ENCODE results near the gene CS.
"Not testable (repeated sequence)": the region's sequence is repeated elsewhere in the genome, so short reads cannot be mapped to it uniquely, and the experiment has no call there.

Gene CS

GRCh38 chr12:56321027-56321426 lies 20.9 kb upstream of the CS start:
- DNase-seq (ENCODE audit: low read depth, low spot score), result no peak

DNA sequence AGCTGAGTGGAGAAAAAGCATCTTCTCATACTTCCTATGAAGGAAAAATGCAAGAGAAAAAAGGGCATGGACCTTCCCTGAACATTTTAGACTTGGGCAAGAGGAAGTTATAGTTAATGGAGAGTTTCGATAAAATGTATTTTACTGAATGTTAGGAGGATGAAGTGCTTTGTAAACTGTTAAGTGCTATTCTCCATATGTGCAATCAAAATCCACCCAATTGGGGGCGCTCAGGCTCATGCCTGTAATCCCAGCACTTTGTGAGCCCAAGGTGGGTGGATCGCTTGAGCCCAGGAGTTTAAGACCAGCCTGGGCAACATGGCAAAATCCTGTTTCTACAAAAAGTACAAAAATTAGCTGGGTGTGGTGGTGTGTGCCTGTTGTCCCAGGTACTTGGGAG lies 17.5 kb upstream of the CS start:
- DNase-seq (ENCODE audit: low read depth, low spot score), result no peak

DNA sequence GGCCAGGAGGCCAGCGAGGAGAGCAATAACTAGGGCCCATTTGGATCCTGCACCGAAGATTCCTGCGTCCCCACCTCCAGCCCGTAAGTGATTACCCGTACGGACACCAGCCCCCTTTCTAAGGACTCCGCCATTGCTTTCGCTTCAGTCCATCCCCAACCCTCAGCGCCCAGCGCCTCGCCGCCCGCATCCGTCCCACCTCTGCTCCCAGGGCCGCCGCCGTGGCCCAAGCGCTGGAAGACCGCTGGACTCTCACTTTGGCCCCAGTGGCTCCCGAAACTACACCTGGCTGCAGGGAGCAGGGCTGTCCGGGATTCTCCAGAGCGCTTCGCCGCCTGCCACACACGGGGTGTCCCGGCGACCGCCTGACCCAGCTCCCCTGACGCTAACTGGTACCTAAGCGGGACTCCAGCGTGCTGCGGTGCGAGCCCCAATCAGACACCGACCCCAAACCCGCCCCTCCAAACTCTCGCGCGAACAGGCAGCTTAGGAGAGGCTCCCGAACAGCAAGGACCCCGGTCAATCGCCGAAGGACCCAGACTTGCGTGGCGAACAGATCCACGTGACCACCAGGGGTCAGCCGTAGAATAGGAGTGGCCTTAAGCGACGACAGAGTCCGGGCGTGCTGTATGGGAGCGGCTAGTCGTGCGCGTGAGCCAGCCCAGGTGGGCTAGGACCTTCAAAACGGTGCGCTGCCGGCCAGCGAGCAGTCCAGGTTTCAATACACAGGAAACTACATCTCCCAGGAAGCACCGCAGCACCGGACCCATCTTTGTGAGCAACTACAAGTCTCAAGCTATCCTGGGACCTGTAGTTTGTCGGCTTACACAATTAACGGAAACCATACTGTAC lies 15.7 kb upstream of the CS start, which contains the start of gene CNPY2:
CNPY2 (minus strand) TSS at position 367 of the 852 bp plus-strand sequence. CDS start 771 bp downstream, outside the sequence.
- peak; percentile 92 for DNase-seq (ENCODE audit: low read depth, low spot score)

- no peak for DNase-seq (ENCODE audit: low read depth, low spot score)
These were observed 15.1 kb upstream of the CS start for GRCh38 chr12:56315249-56315621.

GRCh38 chr12:56311003-56311402 lies 10.9 kb upstream of the CS start:
- no peak for DNase-seq (ENCODE audit: low read depth, low spot score)

DNA sequence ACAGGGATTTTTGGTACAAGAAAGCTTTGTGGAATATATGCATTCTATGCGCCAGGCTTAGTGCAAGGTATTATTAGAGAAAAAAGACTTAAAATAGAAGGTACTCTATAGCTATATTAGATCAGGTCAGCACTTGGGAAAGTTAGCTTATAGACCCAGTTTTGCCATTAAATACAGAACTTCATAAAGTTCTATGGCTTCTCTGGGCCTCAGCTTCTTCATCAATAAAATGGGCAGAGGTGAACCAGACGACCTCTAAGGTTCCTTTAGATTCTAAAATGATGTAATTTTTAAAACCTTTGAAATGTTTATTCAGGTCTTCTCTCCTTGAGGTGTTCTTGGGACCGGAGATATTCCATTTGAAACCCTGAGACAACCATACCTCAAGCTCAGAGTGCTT lies 8.6 kb upstream of the CS start:
- DNase-seq (ENCODE audit: low read depth, low spot score), result no peak

GRCh38 chr12:56307221-56307965 lies 7.3 kb upstream of the CS start:
- no peak for DNase-seq (ENCODE audit: low read depth, low spot score)

- no peak for DNase-seq (ENCODE audit: low read depth, low spot score)
These were observed 4.9 kb upstream of the CS start for GRCh38 chr12:56304872-56305590.

- DNase-seq (ENCODE audit: low read depth, low spot score), result no peak
These were observed 4.1 kb upstream of the CS start for GRCh38 chr12:56304276-56304675.

GRCh38 chr12:56300644-56301464 lies 724 bp upstream of the CS start:
- no peak for DNase-seq (ENCODE audit: low read depth, low spot score)

DNA sequence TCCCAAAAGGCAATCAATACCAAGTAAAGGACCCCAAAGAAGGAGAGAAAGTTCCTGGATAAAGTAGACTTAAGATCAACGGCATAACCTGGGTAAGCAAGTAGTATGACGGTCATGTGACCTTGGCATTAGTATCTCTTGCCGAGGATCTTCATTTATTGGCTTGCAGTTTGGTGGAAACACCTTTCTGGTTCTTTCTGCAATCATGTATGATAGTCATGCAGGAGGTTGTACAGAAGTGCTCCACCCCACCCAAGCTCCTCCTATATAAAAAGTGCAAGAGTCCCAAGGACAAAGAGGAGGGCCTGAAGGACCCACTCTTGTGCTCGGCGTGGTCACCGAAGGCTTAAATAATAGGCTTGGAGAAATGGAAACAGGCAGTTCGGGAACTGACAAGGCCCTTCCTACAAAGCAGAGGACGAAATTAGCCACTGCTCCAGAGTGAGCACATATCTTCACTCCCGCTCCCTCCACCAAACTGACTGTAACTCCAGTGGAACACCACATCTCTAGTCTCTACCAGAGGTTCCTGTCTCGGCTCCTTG lies 750 bp downstream of the CS start:
- DNase-seq (ENCODE audit: low read depth, low spot score), result no peak

GRCh38 chr12:56298828-56299227 lies 1.3 kb downstream of the CS start:
- no peak for DNase-seq (ENCODE audit: low read depth, low spot score)

GRCh38 chr12:56297400-56297799 lies 2.7 kb downstream of the CS start:
- DNase-seq (ENCODE audit: low read depth, low spot score), result no peak

DNA sequence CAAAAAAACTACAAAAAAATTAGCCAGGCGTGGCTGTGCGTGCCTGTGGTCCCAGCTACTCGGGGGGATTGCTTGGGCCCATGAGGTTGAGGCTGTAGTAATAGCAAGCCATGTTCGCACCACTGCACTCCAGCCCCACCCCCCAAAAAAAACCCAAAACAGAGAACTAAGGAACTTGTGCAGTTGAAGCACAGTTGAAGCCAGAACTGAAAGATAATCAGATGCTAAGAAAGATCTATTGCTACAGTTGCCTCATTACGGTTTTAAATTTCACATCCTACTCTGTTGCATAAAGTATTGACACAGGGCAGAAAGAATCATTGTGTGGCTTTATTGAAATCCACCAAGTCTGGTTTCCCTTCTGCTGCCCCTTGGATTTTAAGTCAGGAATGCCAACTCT lies 3.8 kb downstream of the CS start:
- no peak for DNase-seq (ENCODE audit: low read depth, low spot score)

DNA sequence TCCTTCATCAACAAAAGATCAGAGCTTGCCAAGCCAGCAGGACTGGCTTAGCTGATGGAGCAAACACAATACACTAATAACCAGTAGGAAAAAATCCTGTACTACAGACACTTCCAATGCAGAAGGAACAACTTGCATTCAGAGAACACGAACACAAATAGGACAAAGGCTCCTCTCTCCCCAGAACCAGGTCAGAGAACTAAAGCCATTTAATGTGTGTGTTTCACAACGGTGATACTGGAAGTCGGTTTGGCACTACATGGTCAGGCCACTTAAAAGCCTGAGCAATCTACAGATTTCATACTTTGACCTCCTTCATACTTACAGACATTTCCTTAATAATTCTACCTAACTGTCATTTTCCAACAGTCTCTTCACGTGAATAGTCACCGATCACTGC lies 6.3 kb downstream of the CS start:
- no peak for DNase-seq (ENCODE audit: low read depth, low spot score)

GRCh38 chr12:56288705-56289387 lies 11.3 kb downstream of the CS start:
- no peak for DNase-seq (ENCODE audit: low read depth, low spot score)

DNA sequence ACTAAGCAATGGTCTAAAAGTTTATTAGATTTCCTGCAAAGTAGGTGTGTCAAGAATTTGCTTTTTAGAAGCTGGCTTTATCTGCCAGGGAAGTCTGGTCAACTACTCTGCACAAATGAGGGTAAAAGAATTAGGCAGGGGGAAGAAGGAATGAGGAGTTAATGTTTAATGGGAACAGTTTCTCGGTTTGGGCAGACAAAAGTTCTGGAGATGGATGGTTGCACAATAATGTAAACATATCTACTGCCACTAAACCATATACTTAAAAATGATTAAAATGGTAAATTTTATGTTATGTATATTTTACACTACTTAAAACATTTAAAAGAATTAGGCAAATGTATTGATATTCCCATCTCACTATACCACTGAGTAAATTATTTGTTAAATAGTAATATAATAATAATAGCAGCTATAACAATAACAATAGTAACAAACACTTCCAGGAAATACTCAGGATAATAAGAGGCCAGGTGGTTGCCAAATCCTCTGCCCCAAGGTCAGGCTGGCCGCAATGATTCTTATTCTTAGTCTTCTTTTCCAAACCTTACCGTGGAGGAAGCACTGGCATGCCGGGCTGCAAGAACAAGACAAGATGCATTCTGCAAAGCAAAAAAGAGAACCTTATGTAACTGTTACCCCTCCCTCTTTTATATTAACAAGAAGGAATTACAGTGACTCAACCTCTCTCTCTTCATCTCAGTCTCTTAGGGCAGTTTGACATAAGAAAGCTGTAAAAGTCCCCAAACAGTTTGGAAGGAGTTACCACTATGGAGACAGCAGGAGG lies 13.9 kb downstream of the CS start:
- DNase-seq (ENCODE audit: low read depth, low spot score), result no peak

DNA sequence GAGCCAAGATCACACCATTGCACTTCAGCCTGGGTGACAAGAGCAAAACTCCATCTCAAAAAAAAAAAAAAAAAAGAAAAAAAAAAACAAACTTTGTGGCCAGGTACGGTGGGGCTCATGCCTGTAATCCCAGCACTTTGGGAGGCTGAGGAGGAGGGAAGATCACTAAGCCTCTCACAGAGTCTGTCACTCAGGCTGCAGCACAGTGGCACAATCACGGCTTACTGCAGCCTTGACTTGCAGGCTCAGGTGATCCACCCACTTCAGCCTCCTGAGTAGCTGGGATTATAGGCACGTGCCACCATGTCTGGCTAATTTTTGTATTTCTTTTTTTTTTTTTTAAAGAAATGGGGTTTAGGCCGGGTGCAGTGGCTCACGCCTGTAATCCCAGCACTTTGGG lies 15.9 kb downstream of the CS start:
- DNase-seq (ENCODE audit: low read depth, low spot score), result not testable (repeated sequence)

- no peak for DNase-seq (ENCODE audit: low read depth, low spot score)
These were observed 17.6 kb downstream of the CS start for GRCh38 chr12:56282579-56282978.

- no peak for DNase-seq (ENCODE audit: low read depth, low spot score)
These were observed 18.1 kb downstream of the CS start for GRCh38 chr12:56282030-56282429.

All from brain pericyte (primary cell).